Prostate gland (tissue), 2 donors: ENCODE data around the gene CATSPER1.

Experiments used
- POLR2A ChIP-seq: fragments of 450-650 bp; IDR thresholded peaks from one replicate; pipeline ENCODE4 v1.6.1; 2016; ENCODE audit warnings: antibody characterized with exemption, mild to moderate bottlenecking
- POLR2AphosphoS5 ChIP-seq: sonication (generic); formaldehyde crosslinking; IDR thresholded peaks from one replicate; pipeline ENCODE4 v1.6.1; 2017; ENCODE audit warnings: antibody characterized with exemption
- TF ChIP-seq, protein P1 (sequence below), 4 experiments: fragments of 200-600 bp in 2 of 4; fragments of 450-650 bp in 2 of 4; sonication (generic) in 2 of 4; IDR thresholded peaks; 1 replicate in 3 of 4; 2 replicates in 1 of 4; pipeline ENCODE4 v1.5.1; 2016 to 2019; ENCODE audit warnings: antibody characterized with exemption in 4 of 4, mild to moderate bottlenecking in 2 of 4, moderate library complexity in 2 of 4

GRCh38 chr11:66004186-66004585, 22.1 kb downstream of the CATSPER1 start:
- TF ChIP-seq, protein P1, sequence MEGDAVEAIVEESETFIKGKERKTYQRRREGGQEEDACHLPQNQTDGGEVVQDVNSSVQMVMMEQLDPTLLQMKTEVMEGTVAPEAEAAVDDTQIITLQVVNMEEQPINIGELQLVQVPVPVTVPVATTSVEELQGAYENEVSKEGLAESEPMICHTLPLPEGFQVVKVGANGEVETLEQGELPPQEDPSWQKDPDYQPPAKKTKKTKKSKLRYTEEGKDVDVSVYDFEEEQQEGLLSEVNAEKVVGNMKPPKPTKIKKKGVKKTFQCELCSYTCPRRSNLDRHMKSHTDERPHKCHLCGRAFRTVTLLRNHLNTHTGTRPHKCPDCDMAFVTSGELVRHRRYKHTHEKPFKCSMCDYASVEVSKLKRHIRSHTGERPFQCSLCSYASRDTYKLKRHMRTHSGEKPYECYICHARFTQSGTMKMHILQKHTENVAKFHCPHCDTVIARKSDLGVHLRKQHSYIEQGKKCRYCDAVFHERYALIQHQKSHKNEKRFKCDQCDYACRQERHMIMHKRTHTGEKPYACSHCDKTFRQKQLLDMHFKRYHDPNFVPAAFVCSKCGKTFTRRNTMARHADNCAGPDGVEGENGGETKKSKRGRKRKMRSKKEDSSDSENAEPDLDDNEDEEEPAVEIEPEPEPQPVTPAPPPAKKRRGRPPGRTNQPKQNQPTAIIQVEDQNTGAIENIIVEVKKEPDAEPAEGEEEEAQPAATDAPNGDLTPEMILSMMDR (IDR thresholded peaks at IDR 0.05): no peak
- TF ChIP-seq POLR2A: no peak
- TF ChIP-seq POLR2AphosphoS5: no peak
